ENCODE measurements around the gene SPRING1. TPM values are rescaled to one million over a fixed set of nuclear protein-coding genes. Genes with fewer than 3 reads are reported as not detected.
"Not testable (repeated sequence)": the region's sequence is repeated elsewhere in the genome, so short reads cannot be mapped to it uniquely, and the experiment has no call there.

The SPRING1 gene
- total RNA-seq, 3 donors from 2014 or later = 44.0 to 45.0 (median 44.3) TPM

- ATAC-seq (no peak), DNase-seq (peak; percentile 25)
- Mint-ChIP-seq H3K36me3 (ENCODE audit: insufficient read depth) (peaks cover 16% of the 10 kb centered on the region), H3K4me1 (ENCODE audit: low read depth) (peaks cover 6% of the 10 kb centered on the region), H3K9me3 (no peaks in the 10 kb centered on the region), H3K4me3 (peak overlapping the region; percentile 61), H3K27me3 (ENCODE audit: low read depth) (no peaks in the 10 kb centered on the region)
Measured at GRCh38 chr12:116759783-116760621, 22.1 kb upstream of the SPRING1 start.

- not testable (repeated sequence) for H3K4me1 Mint-ChIP-seq (ENCODE audit: low read depth); H3K27me3 Mint-ChIP-seq (ENCODE audit: low read depth); H3K9me3 Mint-ChIP-seq; DNase-seq; ATAC-seq; H3K4me3 Mint-ChIP-seq
- peaks cover 26% of the 10 kb centered on the region for H3K36me3 Mint-ChIP-seq (ENCODE audit: insufficient read depth)
Measured at GRCh38 chr12:116754783-116755182, 16.9 kb upstream of the SPRING1 start.

GRCh38 chr12:116754097-116754496 is 16.2 kb upstream of the SPRING1 start:
- not testable (repeated sequence) for ATAC-seq

GRCh38 chr12:116750298-116750697 is 12.4 kb upstream of the SPRING1 start:
- Mint-ChIP-seq H3K9me3 (peaks cover 3% of the 10 kb centered on the region), H3K27me3 (ENCODE audit: low read depth) (no peaks in the 10 kb centered on the region), H3K4me1 (ENCODE audit: low read depth) (no peaks in the 10 kb centered on the region), H3K36me3 (ENCODE audit: insufficient read depth) (peaks cover 14% of the 10 kb centered on the region), H3K4me3 (no peak overlapping the region)
- ATAC-seq (no peak), DNase-seq (no peak)

More at GRCh38 chr12:116754097-116754496, 16.2 kb upstream of the SPRING1 start:
- H3K9me3 Mint-ChIP-seq; DNase-seq; H3K4me3 Mint-ChIP-seq; H3K4me1 Mint-ChIP-seq (ENCODE audit: low read depth); H3K27me3 Mint-ChIP-seq (ENCODE audit: low read depth): not testable (repeated sequence)
- H3K36me3 Mint-ChIP-seq (ENCODE audit: insufficient read depth) = peaks cover 22% of the 10 kb centered on the region

GRCh38 chr12:116749884-116750283 is 12.0 kb upstream of the SPRING1 start:
- H3K27me3 Mint-ChIP-seq (ENCODE audit: low read depth) = no peaks in the 10 kb centered on the region
- peaks cover 14% of the 10 kb centered on the region for H3K36me3 Mint-ChIP-seq (ENCODE audit: insufficient read depth)
- ATAC-seq = no peak
- H3K4me1 Mint-ChIP-seq (ENCODE audit: low read depth) = no peaks in the 10 kb centered on the region
- H3K4me3 Mint-ChIP-seq = no peak overlapping the region
- peaks cover 3% of the 10 kb centered on the region for H3K9me3 Mint-ChIP-seq
- DNase-seq = no peak

- Mint-ChIP-seq H3K4me1 (ENCODE audit: low read depth) (no peaks in the 10 kb centered on the region), H3K27me3 (ENCODE audit: low read depth) (no peaks in the 10 kb centered on the region), H3K36me3 (ENCODE audit: insufficient read depth) (peaks cover 9% of the 10 kb centered on the region), H3K4me3 (no peak overlapping the region), H3K9me3 (no peaks in the 10 kb centered on the region)
- DNase-seq (no peak), ATAC-seq (no peak)
Measured at GRCh38 chr12:116745554-116745953, 7.7 kb upstream of the SPRING1 start.

- Mint-ChIP-seq H3K27me3 (ENCODE audit: low read depth) (no peaks in the 10 kb centered on the region), H3K4me1 (ENCODE audit: low read depth) (no peaks in the 10 kb centered on the region), H3K36me3 (ENCODE audit: insufficient read depth) (peaks cover 9% of the 10 kb centered on the region), H3K4me3 (no peak overlapping the region), H3K9me3 (no peaks in the 10 kb centered on the region)
- no peak for DNase-seq
- ATAC-seq = no peak
Measured at GRCh38 chr12:116744766-116745165, 6.9 kb upstream of the SPRING1 start.

- DNase-seq; H3K36me3 Mint-ChIP-seq (ENCODE audit: insufficient read depth); H3K4me1 Mint-ChIP-seq (ENCODE audit: low read depth); ATAC-seq; H3K9me3 Mint-ChIP-seq; H3K27me3 Mint-ChIP-seq (ENCODE audit: low read depth); H3K4me3 Mint-ChIP-seq: not testable (repeated sequence)
Measured at GRCh38 chr12:116742787-116743186, 4.9 kb upstream of the SPRING1 start.

- DNase-seq = no peak
- H3K36me3 Mint-ChIP-seq (ENCODE audit: insufficient read depth) = peaks cover 12% of the 10 kb centered on the region
- ATAC-seq = no peak
- peaks cover 24% of the 10 kb centered on the region for H3K4me1 Mint-ChIP-seq (ENCODE audit: low read depth)
- peak overlapping the region; percentile 96 for H3K4me3 Mint-ChIP-seq
- H3K9me3 Mint-ChIP-seq = no peaks in the 10 kb centered on the region
- H3K27me3 Mint-ChIP-seq (ENCODE audit: low read depth) = no peaks in the 10 kb centered on the region
Measured at GRCh38 chr12:116739381-116739887, 1.6 kb upstream of the SPRING1 start.

- Mint-ChIP-seq H3K9me3 (no peaks in the 10 kb centered on the region), H3K36me3 (ENCODE audit: insufficient read depth) (peaks cover 19% of the 10 kb centered on the region), H3K4me1 (ENCODE audit: low read depth) (peaks cover 29% of the 10 kb centered on the region), H3K4me3 (peak overlapping the region; percentile 96), H3K27me3 (ENCODE audit: low read depth) (no peaks in the 10 kb centered on the region)
- DNase-seq = no peak
- ATAC-seq = no peak
Measured at GRCh38 chr12:116736962-116737773, 701 bp downstream of the SPRING1 start.

GRCh38 chr12:116735951-116736599 is 1.8 kb downstream of the SPRING1 start:
- no peak for DNase-seq
- peaks cover 15% of the 10 kb centered on the region for H3K36me3 Mint-ChIP-seq (ENCODE audit: insufficient read depth)
- peaks cover 35% of the 10 kb centered on the region for H3K4me1 Mint-ChIP-seq (ENCODE audit: low read depth)

GRCh38 chr12:116735084-116735483 is 2.8 kb downstream of the SPRING1 start:
- DNase-seq (no peak), ATAC-seq (no peak)
- H3K4me1 Mint-ChIP-seq (ENCODE audit: low read depth) = peaks cover 35% of the 10 kb centered on the region
- no peaks in the 10 kb centered on the region for H3K27me3 Mint-ChIP-seq (ENCODE audit: low read depth)
- H3K9me3 Mint-ChIP-seq = no peaks in the 10 kb centered on the region
- H3K36me3 Mint-ChIP-seq (ENCODE audit: insufficient read depth) = peaks cover 15% of the 10 kb centered on the region
- peak overlapping the region; percentile 44 for H3K4me3 Mint-ChIP-seq

More at GRCh38 chr12:116735951-116736599, 1.8 kb downstream of the SPRING1 start:
- no peak for ATAC-seq
- H3K27me3 Mint-ChIP-seq (ENCODE audit: low read depth) = no peaks in the 10 kb centered on the region
- no peaks in the 10 kb centered on the region for H3K9me3 Mint-ChIP-seq
- H3K4me3 Mint-ChIP-seq = peak overlapping the region; percentile 96

- DNase-seq (no peak), ATAC-seq (no peak)
- H3K4me1 Mint-ChIP-seq (ENCODE audit: low read depth) = peaks cover 37% of the 10 kb centered on the region
- H3K9me3 Mint-ChIP-seq = no peaks in the 10 kb centered on the region
- peaks cover 15% of the 10 kb centered on the region for H3K36me3 Mint-ChIP-seq (ENCODE audit: insufficient read depth)
- H3K4me3 Mint-ChIP-seq = no peak overlapping the region
- H3K27me3 Mint-ChIP-seq (ENCODE audit: low read depth) = no peaks in the 10 kb centered on the region
Measured at GRCh38 chr12:116734156-116734768, 3.6 kb downstream of the SPRING1 start.

- H3K36me3 Mint-ChIP-seq (ENCODE audit: insufficient read depth) = peaks cover 15% of the 10 kb centered on the region
Measured at GRCh38 chr12:116731801-116732200, 6.1 kb downstream of the SPRING1 start.

More at GRCh38 chr12:116731801-116732200, 6.1 kb downstream of the SPRING1 start:
- no peaks in the 10 kb centered on the region for H3K27me3 Mint-ChIP-seq (ENCODE audit: low read depth)
- H3K9me3 Mint-ChIP-seq = no peaks in the 10 kb centered on the region
- no peak overlapping the region for H3K4me3 Mint-ChIP-seq
- H3K4me1 Mint-ChIP-seq (ENCODE audit: low read depth) = peaks cover 44% of the 10 kb centered on the region
- ATAC-seq (no peak), DNase-seq (no peak)

Measured in activated T-cell treated with anti-CD3 and anti-CD28 coated beads, Interleukin-2, amount 50 U/mL, for 4 hours (primary cell).